ENCODE data around the gene GSKIP.

Gene GSKIP

GRCh38 chr14:96398432-96398831 lies 35.1 kb downstream of the GSKIP start:
- TF ChIP-seq CTCF (IDR thresholded peaks at IDR 0.05; ENCODE audit: insufficient read depth, low read length, poor library complexity, severe bottlenecking) (no peak), EZH2phosphoT487 (conservative IDR thresholded peaks at IDR 0.05; ENCODE audit: low read length) (no peak)
- Histone ChIP-seq H3K9me3 (ENCODE audit: insufficient read depth, low read length) (no peaks in the 10 kb centered on the region), H3K27me3 (ENCODE audit: low read length) (no peaks in the 10 kb centered on the region), H4K20me1 (ENCODE audit: low read depth, low read length) (no peaks in the 10 kb centered on the region), H3K4me2 (ENCODE audit: low read depth, low read length, poor library complexity, severe bottlenecking) (no peak overlapping the region), H3K4me3 (ENCODE audit: insufficient read depth, low read length, poor library complexity, severe bottlenecking) (no peak overlapping the region), H3K9me2 (replicated peaks; ENCODE audit: insufficient read depth, low read length) (no peaks in the 10 kb centered on the region), H3F3A (ENCODE audit: insufficient read depth) (no peaks in the 10 kb centered on the region), H3K79me2 (ENCODE audit: insufficient read depth, low read length) (no peaks in the 10 kb centered on the region), H3K36me3 (ENCODE audit: low read length) (no peaks in the 10 kb centered on the region), H3K27ac (ENCODE audit: low read depth, low read length) (no peak overlapping the region), H3K9ac (ENCODE audit: low read length) (no peak overlapping the region), H2AFZ (ENCODE audit: low read depth, low read length, severe bottlenecking) (no peak overlapping the region)

GRCh38 chr14:96398921-96399320 lies 35.6 kb downstream of the GSKIP start:
- Histone ChIP-seq H4K20me1 (ENCODE audit: low read depth, low read length) (no peaks in the 10 kb centered on the region), H3K9me3 (ENCODE audit: insufficient read depth, low read length) (no peaks in the 10 kb centered on the region), H3F3A (ENCODE audit: insufficient read depth) (no peaks in the 10 kb centered on the region)

DNA sequence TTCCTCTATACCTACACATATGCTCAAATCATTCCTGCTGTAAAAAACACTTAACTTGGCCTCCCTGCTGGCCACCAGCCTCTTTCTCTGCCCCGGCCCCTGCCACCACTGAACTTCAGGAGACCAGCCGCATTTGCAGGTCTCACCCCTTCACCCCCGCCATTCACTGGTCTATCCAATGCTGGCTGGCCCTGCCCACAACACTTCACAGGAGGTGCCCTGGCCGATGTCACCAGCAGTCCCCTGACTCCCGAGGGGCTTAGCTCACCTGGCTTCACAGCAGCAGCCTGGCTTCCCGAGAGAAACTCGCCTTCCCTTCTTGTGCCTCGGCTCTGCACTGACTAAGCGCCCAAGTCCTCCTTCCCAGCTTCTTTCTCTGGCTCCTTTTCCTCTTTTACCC lies 36.1 kb downstream of the GSKIP start:
- H3K4me3 ChIP-seq (ENCODE audit: insufficient read depth, low read length, poor library complexity, severe bottlenecking), result no peak overlapping the region
- no peaks in the 10 kb centered on the region for H3K79me2 ChIP-seq (ENCODE audit: insufficient read depth, low read length)
- no peak overlapping the region for H3K27ac ChIP-seq (ENCODE audit: low read depth, low read length)
- no peak overlapping the region for H2AFZ ChIP-seq (ENCODE audit: low read depth, low read length, severe bottlenecking)
- H3K9ac ChIP-seq (ENCODE audit: low read length), result no peak overlapping the region
- H3K27me3 ChIP-seq (ENCODE audit: low read length), result no peaks in the 10 kb centered on the region
- H3K9me3 ChIP-seq (ENCODE audit: insufficient read depth, low read length), result no peaks in the 10 kb centered on the region
- no peak overlapping the region for H3K4me2 ChIP-seq (ENCODE audit: low read depth, low read length, poor library complexity, severe bottlenecking)
- no peaks in the 10 kb centered on the region for H4K20me1 ChIP-seq (ENCODE audit: low read depth, low read length)
- no peaks in the 10 kb centered on the region for H3K36me3 ChIP-seq (ENCODE audit: low read length)
- H3K9me2 ChIP-seq (replicated peaks; ENCODE audit: insufficient read depth, low read length), result no peaks in the 10 kb centered on the region
- TF ChIP-seq EZH2phosphoT487 (conservative IDR thresholded peaks at IDR 0.05; ENCODE audit: low read length) (no peak), CTCF (IDR thresholded peaks at IDR 0.05; ENCODE audit: insufficient read depth, low read length, poor library complexity, severe bottlenecking) (no peak)
- no peaks in the 10 kb centered on the region for H3F3A ChIP-seq (ENCODE audit: insufficient read depth)

More at GRCh38 chr14:96398921-96399320, 35.6 kb downstream of the GSKIP start:
- Histone ChIP-seq H3K79me2 (ENCODE audit: insufficient read depth, low read length) (no peaks in the 10 kb centered on the region), H3K27ac (ENCODE audit: low read depth, low read length) (no peak overlapping the region), H2AFZ (ENCODE audit: low read depth, low read length, severe bottlenecking) (no peak overlapping the region), H3K9ac (ENCODE audit: low read length) (no peak overlapping the region), H3K4me3 (ENCODE audit: insufficient read depth, low read length, poor library complexity, severe bottlenecking) (no peak overlapping the region), H3K4me2 (ENCODE audit: low read depth, low read length, poor library complexity, severe bottlenecking) (no peak overlapping the region), H3K27me3 (ENCODE audit: low read length) (no peaks in the 10 kb centered on the region), H3K9me2 (replicated peaks; ENCODE audit: insufficient read depth, low read length) (no peaks in the 10 kb centered on the region), H3K36me3 (ENCODE audit: low read length) (no peaks in the 10 kb centered on the region)
- TF ChIP-seq CTCF (IDR thresholded peaks at IDR 0.05; ENCODE audit: insufficient read depth, low read length, poor library complexity, severe bottlenecking) (no peak), EZH2phosphoT487 (conservative IDR thresholded peaks at IDR 0.05; ENCODE audit: low read length) (no peak)
